HEK293 (cell line): ENCODE results near the gene GAS2L2.

Experiments
- CTCF ChIA-PET: fragments of 350-600 bp; formaldehyde crosslinking; extraction: SDS; loops from one replicate; lab custom pipeline; 2021; ENCODE audit warnings: antibody characterized with exemption; lab: Yijun Ruan, JAX
- POLR2A ChIA-PET: fragments of 300-600 bp; formaldehyde crosslinking; extraction: SDS; loops from one replicate; lab custom pipeline; 2020; ENCODE audit warnings: antibody characterized with exemption, inconsistent platforms; lab: Yijun Ruan, JAX
- H3K27ac ChIP-seq: fragments of 200-500 bp; sonication (Bioruptor generic); 2 replicates; pipeline ENCODE4 v1.5.1; 2014; ENCODE audit warnings: low read depth, low read length, control low read depth, inconsistent platforms; ENCODE audit errors: extremely low read depth
- H3K36me3 ChIP-seq, 2 experiments: fragments of 200-500 bp in 1 of 2; sonication (Bioruptor generic) in 1 of 2; 1 replicate in 1 of 2; 2 replicates in 1 of 2; pipeline ENCODE4 v1.5.1; 2014 to 2017; ENCODE audit warnings: inconsistent platforms in 2 of 2, low read length in 2 of 2; ENCODE audit not compliant: control insufficient read depth in 2 of 2, insufficient read depth in 1 of 2
- H3K4me1 ChIP-seq: fragments of 200-500 bp; sonication (Bioruptor generic); 2 replicates; pipeline ENCODE4 v1.5.1; 2014; ENCODE audit warnings: mild to moderate bottlenecking, low read length, inconsistent platforms; ENCODE audit not compliant: control insufficient read depth, insufficient read depth
- H3K4me3 ChIP-seq: 2 replicates; pipeline ENCODE4 v1.5.1; 2011; ENCODE audit warnings: low read depth, mild to moderate bottlenecking, control low read depth, low read length, moderate library complexity
- H3K9me3 ChIP-seq: fragments of 200-500 bp; sonication (Bioruptor generic); 2 replicates; pipeline ENCODE4 v1.5.1; 2014; ENCODE audit warnings: low read depth, low read length, inconsistent platforms; ENCODE audit not compliant: control insufficient read depth, insufficient read depth
- KLF7 ChIP-seq: fragments of 450-650 bp; formaldehyde crosslinking; IDR thresholded peaks from 2 replicates; pipeline ENCODE4 v1.5.1; 2016; ENCODE audit warnings: missing biosample characterization, missing genetic modification characterization, borderline replicate concordance
- TRIM28 ChIP-seq: IDR thresholded peaks from 2 replicates; pipeline ENCODE4 v1.6.1; 2011; ENCODE audit warnings: low read length, control low read depth, borderline replicate concordance
- ZBTB48 ChIP-seq: fragments of 450-650 bp; formaldehyde crosslinking; IDR thresholded peaks from 2 replicates; pipeline ENCODE4 v1.5.1; 2016; ENCODE audit warnings: missing biosample characterization, missing genetic modification characterization
- ZFP3 ChIP-seq: fragments of 450-650 bp; formaldehyde crosslinking; IDR thresholded peaks from 2 replicates; pipeline ENCODE4 v1.5.1; 2016; ENCODE audit warnings: low read depth, missing biosample characterization, missing genetic modification characterization
- ZFP69B ChIP-seq: fragments of 450-650 bp; formaldehyde crosslinking; IDR thresholded peaks from 2 replicates; pipeline ENCODE4 v1.5.1; 2016; ENCODE audit warnings: missing biosample characterization, missing genetic modification characterization
- ZNF157 ChIP-seq: fragments of 450-650 bp; formaldehyde crosslinking; IDR thresholded peaks from 2 replicates; pipeline ENCODE4 v1.5.1; 2016; ENCODE audit warnings: missing biosample characterization, missing genetic modification characterization
- ZNF24 ChIP-seq: fragments of 450-650 bp; formaldehyde crosslinking; IDR thresholded peaks from 2 replicates; pipeline ENCODE4 v1.5.1; 2016; ENCODE audit warnings: missing biosample characterization, missing genetic modification characterization
- ZNF394 ChIP-seq: fragments of 450-650 bp; formaldehyde crosslinking; IDR thresholded peaks from 2 replicates; pipeline ENCODE4 v1.5.1; 2016; ENCODE audit warnings: missing biosample characterization, missing genetic modification characterization, mild to moderate bottlenecking, moderate library complexity, borderline replicate concordance
- ZNF501 ChIP-seq: fragments of 450-650 bp; formaldehyde crosslinking; IDR thresholded peaks from 2 replicates; pipeline ENCODE4 v1.5.1; 2016; ENCODE audit warnings: missing biosample characterization, missing genetic modification characterization
- ZNF530 ChIP-seq: fragments of 450-650 bp; formaldehyde crosslinking; IDR thresholded peaks from 2 replicates; pipeline ENCODE4 v1.5.1; 2016; ENCODE audit warnings: low read depth, missing biosample characterization, missing genetic modification characterization
- ZNF548 ChIP-seq: fragments of 450-650 bp; formaldehyde crosslinking; IDR thresholded peaks from 2 replicates; pipeline ENCODE4 v1.5.1; 2016; ENCODE audit warnings: missing biosample characterization, missing genetic modification characterization
- ZNF629 ChIP-seq: fragments of 450-650 bp; formaldehyde crosslinking; IDR thresholded peaks from 2 replicates; pipeline ENCODE4 v1.5.1; 2017; ENCODE audit warnings: missing biosample characterization, missing genetic modification characterization
- ZNF747 ChIP-seq: fragments of 450-650 bp; formaldehyde crosslinking; IDR thresholded peaks from 2 replicates; pipeline ENCODE4 v1.5.1; 2016; ENCODE audit warnings: missing biosample characterization, missing genetic modification characterization
- ZSCAN23 ChIP-seq: fragments of 450-650 bp; formaldehyde crosslinking; IDR thresholded peaks from 2 replicates; pipeline ENCODE4 v1.5.1; 2016; ENCODE audit warnings: missing biosample characterization, missing genetic modification characterization
- TF ChIP-seq, protein P1 (sequence below): fragments of 450-650 bp; formaldehyde crosslinking; IDR thresholded peaks from 2 replicates; pipeline ENCODE4 v1.5.1; 2017; ENCODE audit warnings: missing biosample characterization, missing genetic modification characterization
- TF ChIP-seq, protein P2 (sequence below): fragments of 450-650 bp; formaldehyde crosslinking; IDR thresholded peaks from 2 replicates; pipeline ENCODE4 v1.5.1; 2016; ENCODE audit warnings: missing biosample characterization, missing genetic modification characterization, borderline replicate concordance
- TF ChIP-seq, protein P3 (sequence below): fragments of 450-650 bp; formaldehyde crosslinking; IDR thresholded peaks from 2 replicates; pipeline ENCODE4 v1.5.1; 2016; ENCODE audit warnings: missing biosample characterization, missing genetic modification characterization
- TF ChIP-seq, protein P4 (sequence below): fragments of 450-650 bp; formaldehyde crosslinking; IDR thresholded peaks from 2 replicates; pipeline ENCODE4 v1.5.1; 2016; ENCODE audit warnings: missing biosample characterization, missing genetic modification characterization
- TF ChIP-seq, protein P5 (sequence below): fragments of 450-650 bp; formaldehyde crosslinking; IDR thresholded peaks from 2 replicates; pipeline ENCODE4 v1.5.1; 2016; ENCODE audit warnings: missing biosample characterization, missing genetic modification characterization

GAS2L2 gene

DNA sequence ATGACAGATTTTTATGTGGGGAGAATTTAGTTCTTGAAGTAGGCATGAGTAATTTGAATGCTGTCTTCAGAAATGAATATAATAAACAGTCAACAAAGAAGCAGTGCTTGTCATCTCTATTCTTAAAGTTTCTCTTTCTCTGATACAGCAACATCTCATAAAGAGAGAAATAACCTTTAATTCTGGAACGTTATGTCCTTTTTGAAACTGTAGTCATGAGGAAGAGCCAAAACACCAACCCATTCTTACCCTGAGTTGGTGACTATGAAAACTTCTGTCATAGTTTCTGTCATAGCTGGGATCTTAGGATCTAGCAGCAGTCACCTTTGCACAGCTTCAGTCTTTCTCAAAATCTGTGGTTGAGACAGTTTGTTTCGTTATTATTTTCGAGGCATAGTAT, 36.9 kb downstream of the GAS2L2 start:
- ChIA-PET CTCF (interaction anchor here (0.6 to 2.4 kb wide), 5 partner anchors 19 to 103 kb away, joined by 3 to 11 read pairs (median 3); no protein-coding TSS in a partner anchor), POLR2A (no interaction called here)
- no peak for TF ChIP-seq ZBTB48 (tag by site-specific recombination)
- no peak for TF ChIP-seq ZNF394 (tag by site-specific recombination)
- TF ChIP-seq TRIM28 = no peak
- TF ChIP-seq ZNF747 (tag by site-specific recombination) = no peak
- TF ChIP-seq, protein P1, sequence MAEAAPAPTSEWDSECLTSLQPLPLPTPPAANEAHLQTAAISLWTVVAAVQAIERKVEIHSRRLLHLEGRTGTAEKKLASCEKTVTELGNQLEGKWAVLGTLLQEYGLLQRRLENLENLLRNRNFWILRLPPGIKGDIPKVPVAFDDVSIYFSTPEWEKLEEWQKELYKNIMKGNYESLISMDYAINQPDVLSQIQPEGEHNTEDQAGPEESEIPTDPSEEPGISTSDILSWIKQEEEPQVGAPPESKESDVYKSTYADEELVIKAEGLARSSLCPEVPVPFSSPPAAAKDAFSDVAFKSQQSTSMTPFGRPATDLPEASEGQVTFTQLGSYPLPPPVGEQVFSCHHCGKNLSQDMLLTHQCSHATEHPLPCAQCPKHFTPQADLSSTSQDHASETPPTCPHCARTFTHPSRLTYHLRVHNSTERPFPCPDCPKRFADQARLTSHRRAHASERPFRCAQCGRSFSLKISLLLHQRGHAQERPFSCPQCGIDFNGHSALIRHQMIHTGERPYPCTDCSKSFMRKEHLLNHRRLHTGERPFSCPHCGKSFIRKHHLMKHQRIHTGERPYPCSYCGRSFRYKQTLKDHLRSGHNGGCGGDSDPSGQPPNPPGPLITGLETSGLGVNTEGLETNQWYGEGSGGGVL (tag by site-specific recombination) = no peak
- no peak for TF ChIP-seq ZNF629 (tag by site-specific recombination)
- TF ChIP-seq ZFP3 (tag by site-specific recombination) = no peak
- Histone ChIP-seq H3K4me3 (no peak overlapping the region), H3K4me1 (peaks cover 10% of the 10 kb centered on the region), H3K9me3 (no peaks in the 10 kb centered on the region), H3K27ac (no peak overlapping the region), H3K36me3 (peaks cover 26 to 79% of the 10 kb centered on the region in 2 experiments)

DNA sequence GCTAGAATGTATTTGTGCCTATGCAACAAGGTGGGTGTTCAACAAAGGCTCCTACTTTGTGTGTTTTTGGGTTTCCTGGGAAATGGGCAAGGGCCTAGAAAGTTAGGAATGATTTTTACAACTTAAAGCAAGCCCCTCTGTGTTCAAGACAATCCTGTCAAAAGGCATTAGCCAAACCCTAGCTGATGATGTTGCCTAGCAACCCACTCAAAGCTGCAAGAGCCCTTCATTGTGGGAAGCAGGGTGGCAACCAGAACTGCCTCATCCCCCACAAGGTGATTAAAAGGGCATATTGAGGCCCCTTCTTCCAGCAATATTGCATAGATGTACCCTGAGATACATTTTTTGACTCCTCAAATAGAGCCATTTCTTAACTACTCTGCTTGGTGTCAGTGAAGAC, 37.6 kb downstream of the GAS2L2 start:
- ChIA-PET CTCF (interaction anchor here (0.5 to 0.7 kb wide), 4 partner anchors 18 to 33 kb away, joined by 3 to 5 read pairs (median 4); no protein-coding TSS in a partner anchor), POLR2A (no interaction called here)
- Histone ChIP-seq H3K4me1 (peaks cover 10% of the 10 kb centered on the region), H3K9me3 (no peaks in the 10 kb centered on the region), H3K36me3 (peaks cover 33 to 81% of the 10 kb centered on the region in 2 experiments)
- TF ChIP-seq ZNF157 = no peak
- TF ChIP-seq ZNF501 (tag by site-specific recombination) = no peak
- TF ChIP-seq ZFP69B (tag by site-specific recombination) = no peak
- TF ChIP-seq ZNF548 (tag by site-specific recombination) = no peak
- TF ChIP-seq, protein P2, sequence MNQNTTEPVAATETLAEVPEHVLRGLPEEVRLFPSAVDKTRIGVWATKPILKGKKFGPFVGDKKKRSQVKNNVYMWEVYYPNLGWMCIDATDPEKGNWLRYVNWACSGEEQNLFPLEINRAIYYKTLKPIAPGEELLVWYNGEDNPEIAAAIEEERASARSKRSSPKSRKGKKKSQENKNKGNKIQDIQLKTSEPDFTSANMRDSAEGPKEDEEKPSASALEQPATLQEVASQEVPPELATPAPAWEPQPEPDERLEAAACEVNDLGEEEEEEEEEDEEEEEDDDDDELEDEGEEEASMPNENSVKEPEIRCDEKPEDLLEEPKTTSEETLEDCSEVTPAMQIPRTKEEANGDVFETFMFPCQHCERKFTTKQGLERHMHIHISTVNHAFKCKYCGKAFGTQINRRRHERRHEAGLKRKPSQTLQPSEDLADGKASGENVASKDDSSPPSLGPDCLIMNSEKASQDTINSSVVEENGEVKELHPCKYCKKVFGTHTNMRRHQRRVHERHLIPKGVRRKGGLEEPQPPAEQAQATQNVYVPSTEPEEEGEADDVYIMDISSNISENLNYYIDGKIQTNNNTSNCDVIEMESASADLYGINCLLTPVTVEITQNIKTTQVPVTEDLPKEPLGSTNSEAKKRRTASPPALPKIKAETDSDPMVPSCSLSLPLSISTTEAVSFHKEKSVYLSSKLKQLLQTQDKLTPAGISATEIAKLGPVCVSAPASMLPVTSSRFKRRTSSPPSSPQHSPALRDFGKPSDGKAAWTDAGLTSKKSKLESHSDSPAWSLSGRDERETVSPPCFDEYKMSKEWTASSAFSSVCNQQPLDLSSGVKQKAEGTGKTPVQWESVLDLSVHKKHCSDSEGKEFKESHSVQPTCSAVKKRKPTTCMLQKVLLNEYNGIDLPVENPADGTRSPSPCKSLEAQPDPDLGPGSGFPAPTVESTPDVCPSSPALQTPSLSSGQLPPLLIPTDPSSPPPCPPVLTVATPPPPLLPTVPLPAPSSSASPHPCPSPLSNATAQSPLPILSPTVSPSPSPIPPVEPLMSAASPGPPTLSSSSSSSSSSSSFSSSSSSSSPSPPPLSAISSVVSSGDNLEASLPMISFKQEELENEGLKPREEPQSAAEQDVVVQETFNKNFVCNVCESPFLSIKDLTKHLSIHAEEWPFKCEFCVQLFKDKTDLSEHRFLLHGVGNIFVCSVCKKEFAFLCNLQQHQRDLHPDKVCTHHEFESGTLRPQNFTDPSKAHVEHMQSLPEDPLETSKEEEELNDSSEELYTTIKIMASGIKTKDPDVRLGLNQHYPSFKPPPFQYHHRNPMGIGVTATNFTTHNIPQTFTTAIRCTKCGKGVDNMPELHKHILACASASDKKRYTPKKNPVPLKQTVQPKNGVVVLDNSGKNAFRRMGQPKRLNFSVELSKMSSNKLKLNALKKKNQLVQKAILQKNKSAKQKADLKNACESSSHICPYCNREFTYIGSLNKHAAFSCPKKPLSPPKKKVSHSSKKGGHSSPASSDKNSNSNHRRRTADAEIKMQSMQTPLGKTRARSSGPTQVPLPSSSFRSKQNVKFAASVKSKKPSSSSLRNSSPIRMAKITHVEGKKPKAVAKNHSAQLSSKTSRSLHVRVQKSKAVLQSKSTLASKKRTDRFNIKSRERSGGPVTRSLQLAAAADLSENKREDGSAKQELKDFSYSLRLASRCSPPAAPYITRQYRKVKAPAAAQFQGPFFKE = no peak
- no peak for TF ChIP-seq ZNF530 (tag by site-specific recombination)
- TF ChIP-seq KLF7 = no peak
- no peak for TF ChIP-seq ZNF24 (tag by site-specific recombination)
- TF ChIP-seq, protein P3, sequence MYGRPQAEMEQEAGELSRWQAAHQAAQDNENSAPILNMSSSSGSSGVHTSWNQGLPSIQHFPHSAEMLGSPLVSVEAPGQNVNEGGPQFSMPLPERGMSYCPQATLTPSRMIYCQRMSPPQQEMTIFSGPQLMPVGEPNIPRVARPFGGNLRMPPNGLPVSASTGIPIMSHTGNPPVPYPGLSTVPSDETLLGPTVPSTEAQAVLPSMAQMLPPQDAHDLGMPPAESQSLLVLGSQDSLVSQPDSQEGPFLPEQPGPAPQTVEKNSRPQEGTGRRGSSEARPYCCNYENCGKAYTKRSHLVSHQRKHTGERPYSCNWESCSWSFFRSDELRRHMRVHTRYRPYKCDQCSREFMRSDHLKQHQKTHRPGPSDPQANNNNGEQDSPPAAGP (tag by site-specific recombination) = no peak
- TF ChIP-seq, protein P4, sequence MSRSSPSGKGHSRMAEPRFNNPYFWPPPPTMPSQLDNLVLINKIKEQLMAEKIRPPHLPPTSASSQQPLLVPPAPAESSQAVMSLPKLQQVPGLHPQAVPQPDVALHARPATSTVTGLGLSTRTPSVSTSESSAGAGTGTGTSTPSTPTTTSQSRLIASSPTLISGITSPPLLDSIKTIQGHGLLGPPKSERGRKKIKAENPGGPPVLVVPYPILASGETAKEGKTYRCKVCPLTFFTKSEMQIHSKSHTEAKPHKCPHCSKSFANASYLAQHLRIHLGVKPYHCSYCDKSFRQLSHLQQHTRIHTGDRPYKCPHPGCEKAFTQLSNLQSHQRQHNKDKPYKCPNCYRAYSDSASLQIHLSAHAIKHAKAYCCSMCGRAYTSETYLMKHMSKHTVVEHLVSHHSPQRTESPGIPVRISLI (tag by site-specific recombination) = no peak
- TF ChIP-seq ZSCAN23 = no peak
- TF ChIP-seq, protein P5, sequence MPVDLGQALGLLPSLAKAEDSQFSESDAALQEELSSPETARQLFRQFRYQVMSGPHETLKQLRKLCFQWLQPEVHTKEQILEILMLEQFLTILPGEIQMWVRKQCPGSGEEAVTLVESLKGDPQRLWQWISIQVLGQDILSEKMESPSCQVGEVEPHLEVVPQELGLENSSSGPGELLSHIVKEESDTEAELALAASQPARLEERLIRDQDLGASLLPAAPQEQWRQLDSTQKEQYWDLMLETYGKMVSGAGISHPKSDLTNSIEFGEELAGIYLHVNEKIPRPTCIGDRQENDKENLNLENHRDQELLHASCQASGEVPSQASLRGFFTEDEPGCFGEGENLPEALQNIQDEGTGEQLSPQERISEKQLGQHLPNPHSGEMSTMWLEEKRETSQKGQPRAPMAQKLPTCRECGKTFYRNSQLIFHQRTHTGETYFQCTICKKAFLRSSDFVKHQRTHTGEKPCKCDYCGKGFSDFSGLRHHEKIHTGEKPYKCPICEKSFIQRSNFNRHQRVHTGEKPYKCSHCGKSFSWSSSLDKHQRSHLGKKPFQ (tag by site-specific recombination) = no peak
- TF ChIP-seq, all 188 proteins: peak for 0
- Histone ChIP-seq H3K4me3 (no peak overlapping the region), H3K27ac (no peak overlapping the region)
